ENCODE measurements around the gene IZUMO4. TPM values are rescaled to one million over a fixed set of nuclear protein-coding genes. Genes with fewer than 3 reads are reported as not detected.
A peak's percentile ranks its signal among the peaks of the same experiment; 100 is the strongest.
"Not testable (repeated sequence)": the region's sequence is repeated elsewhere in the genome, so short reads cannot be mapped to it uniquely, and the experiment has no call there.

Gene IZUMO4
- total RNA-seq, 4 donors from 2014 or later: 0.25 to 8.8 (median 4.3) TPM

DNA sequence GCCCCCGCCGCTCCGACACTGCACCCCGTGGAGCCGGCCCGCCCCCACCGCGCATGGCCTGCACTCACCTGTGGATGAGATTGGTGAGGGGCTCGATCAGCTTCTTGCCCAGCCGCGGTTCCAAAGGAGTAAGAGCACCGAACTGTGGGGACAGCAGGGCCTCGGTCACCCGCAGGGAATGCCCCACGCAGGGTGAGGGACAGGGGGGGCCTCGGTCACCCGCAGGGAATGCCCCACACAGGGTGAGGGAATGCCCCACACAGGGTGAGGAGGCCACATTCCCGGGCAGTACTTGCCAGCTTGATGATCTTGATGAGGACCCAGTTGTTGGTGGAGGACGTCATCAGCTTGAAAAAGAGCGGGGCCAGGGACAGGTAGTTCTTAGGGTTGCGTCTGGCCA, 32.3 kb downstream of the IZUMO4 start:
- TF ChIP-seq POLR2A (IDR thresholded peaks at IDR 0.05): no peak
- TF ChIP-seq, protein P1, sequence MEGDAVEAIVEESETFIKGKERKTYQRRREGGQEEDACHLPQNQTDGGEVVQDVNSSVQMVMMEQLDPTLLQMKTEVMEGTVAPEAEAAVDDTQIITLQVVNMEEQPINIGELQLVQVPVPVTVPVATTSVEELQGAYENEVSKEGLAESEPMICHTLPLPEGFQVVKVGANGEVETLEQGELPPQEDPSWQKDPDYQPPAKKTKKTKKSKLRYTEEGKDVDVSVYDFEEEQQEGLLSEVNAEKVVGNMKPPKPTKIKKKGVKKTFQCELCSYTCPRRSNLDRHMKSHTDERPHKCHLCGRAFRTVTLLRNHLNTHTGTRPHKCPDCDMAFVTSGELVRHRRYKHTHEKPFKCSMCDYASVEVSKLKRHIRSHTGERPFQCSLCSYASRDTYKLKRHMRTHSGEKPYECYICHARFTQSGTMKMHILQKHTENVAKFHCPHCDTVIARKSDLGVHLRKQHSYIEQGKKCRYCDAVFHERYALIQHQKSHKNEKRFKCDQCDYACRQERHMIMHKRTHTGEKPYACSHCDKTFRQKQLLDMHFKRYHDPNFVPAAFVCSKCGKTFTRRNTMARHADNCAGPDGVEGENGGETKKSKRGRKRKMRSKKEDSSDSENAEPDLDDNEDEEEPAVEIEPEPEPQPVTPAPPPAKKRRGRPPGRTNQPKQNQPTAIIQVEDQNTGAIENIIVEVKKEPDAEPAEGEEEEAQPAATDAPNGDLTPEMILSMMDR (IDR thresholded peaks at IDR 0.05): no peak
- intact Hi-C loops (cut with DNase I; ENCODE audit: low total_unique reads): no loop called here
- WGBS, 2 donors: 97% methylated on average over 12 to 13 of the region's 21 CpGs
- no peak overlapping the region for H3K4me3 ChIP-seq (ENCODE audit: low read depth, poor library complexity, severe bottlenecking)
- no peak for DNase-seq (ENCODE audit: low spot score in 2 of 2)

DNA sequence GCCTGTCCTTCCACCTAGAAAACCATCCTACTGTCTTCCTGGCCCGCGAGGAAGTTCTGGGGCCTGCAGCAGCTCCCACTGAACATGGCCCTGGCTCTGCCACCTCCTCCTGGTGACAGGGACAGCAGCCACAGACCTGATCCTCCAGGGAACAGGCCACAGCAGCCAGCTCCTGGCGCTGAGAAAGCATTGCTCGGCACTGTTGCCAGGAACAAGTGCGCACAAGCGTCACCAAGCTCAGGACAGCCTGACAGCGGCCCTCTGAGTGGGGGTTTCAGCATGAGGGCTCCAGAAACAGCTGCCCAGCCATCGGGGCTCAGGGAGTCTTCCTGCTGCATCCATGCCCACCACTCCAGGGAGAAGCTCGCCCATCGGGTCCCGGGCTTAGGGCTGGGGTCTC, 32.8 kb downstream of the IZUMO4 start:
- DNase-seq (ENCODE audit: low spot score in 2 of 2): no peak
- intact Hi-C loops (cut with DNase I; ENCODE audit: low total_unique reads): no loop called here
- H3K4me3 ChIP-seq (ENCODE audit: low read depth, poor library complexity, severe bottlenecking): no peak overlapping the region
- WGBS, 2 donors: 94 to 97% methylated on average over 2 to 11 of the region's 11 CpGs
- TF ChIP-seq POLR2A (IDR thresholded peaks at IDR 0.05): no peak

- 93 to 96% methylated on average over 20 to 28 of the region's 28 CpGs for WGBS, 2 donors
- TF ChIP-seq POLR2A (IDR thresholded peaks at IDR 0.05): no peak
- TF ChIP-seq, protein P1 (IDR thresholded peaks at IDR 0.05): no peak
- intact Hi-C loops (cut with DNase I; ENCODE audit: low total_unique reads): no loop called here
- no peak overlapping the region for H3K4me3 ChIP-seq (ENCODE audit: low read depth, poor library complexity, severe bottlenecking)
- no peak for DNase-seq (ENCODE audit: low spot score in 2 of 2)
Measured at GRCh38 chr19:2129892-2130770, 33.4 kb downstream of the IZUMO4 start.

DNA sequence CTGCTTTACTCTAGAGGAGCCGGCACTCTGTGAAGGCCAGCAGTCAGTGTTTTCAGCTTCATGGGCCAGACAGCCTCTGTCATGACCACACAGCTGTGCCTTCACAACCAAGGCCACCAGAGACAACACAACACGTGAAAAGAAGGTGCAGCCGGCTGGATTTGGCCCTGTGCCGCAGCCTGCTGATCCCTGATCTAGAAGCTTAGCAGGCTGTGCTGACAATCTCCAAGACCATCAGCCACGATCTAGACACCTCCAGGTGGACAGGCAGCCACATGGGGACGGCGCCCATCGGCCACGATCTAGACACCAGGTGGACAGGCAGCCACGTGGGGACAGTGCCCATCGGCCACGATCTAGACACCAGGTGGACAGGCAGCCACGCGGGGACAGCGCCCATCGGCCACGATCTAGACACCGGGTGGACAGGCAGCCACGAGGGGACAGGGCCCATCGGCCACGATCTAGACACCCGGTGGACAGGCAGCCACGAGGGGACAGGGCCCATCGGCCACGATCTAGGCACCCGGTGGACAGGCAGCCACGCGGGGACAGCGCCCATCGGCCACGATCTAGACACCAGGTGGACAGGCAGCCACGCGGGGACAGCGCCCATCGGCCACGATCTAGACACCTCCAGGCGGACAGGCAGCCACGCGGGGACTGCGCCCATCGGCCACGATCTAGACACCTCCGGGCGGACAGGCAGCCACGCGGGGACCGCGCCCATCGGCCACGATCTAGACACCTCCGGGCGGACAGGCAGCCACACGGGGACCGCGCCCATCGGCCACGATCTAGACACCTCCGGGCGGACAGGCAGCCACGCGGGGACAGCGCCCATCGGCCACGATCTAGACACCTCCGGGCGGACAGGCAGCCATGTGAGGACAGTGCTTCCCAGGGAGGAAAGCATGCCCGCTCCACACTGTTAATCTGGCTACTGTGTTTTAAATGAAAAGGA, 34.6 kb downstream of the IZUMO4 start:
- H3K4me3 ChIP-seq (ENCODE audit: low read depth, poor library complexity, severe bottlenecking); DNase-seq (ENCODE audit: low spot score in 2 of 2); intact Hi-C loops (cut with DNase I; ENCODE audit: low total_unique reads): not testable (repeated sequence)
- WGBS, 2 donors: 84 to 90% methylated on average over 45 to 59 of the region's 67 CpGs

GRCh38 chr19:2132191-2132590, 35.5 kb downstream of the IZUMO4 start:
- no peak for TF ChIP-seq POLR2A (IDR thresholded peaks at IDR 0.05)
- TF ChIP-seq, protein P1 (IDR thresholded peaks at IDR 0.05): no peak
- 88 to 91% methylated on average over 14 of the region's 14 CpGs for WGBS, 2 donors
- no peak for DNase-seq (ENCODE audit: low spot score in 2 of 2)
- intact Hi-C loops (cut with DNase I; ENCODE audit: low total_unique reads): no loop called here
- no peak overlapping the region for H3K4me3 ChIP-seq (ENCODE audit: low read depth, poor library complexity, severe bottlenecking)

DNA sequence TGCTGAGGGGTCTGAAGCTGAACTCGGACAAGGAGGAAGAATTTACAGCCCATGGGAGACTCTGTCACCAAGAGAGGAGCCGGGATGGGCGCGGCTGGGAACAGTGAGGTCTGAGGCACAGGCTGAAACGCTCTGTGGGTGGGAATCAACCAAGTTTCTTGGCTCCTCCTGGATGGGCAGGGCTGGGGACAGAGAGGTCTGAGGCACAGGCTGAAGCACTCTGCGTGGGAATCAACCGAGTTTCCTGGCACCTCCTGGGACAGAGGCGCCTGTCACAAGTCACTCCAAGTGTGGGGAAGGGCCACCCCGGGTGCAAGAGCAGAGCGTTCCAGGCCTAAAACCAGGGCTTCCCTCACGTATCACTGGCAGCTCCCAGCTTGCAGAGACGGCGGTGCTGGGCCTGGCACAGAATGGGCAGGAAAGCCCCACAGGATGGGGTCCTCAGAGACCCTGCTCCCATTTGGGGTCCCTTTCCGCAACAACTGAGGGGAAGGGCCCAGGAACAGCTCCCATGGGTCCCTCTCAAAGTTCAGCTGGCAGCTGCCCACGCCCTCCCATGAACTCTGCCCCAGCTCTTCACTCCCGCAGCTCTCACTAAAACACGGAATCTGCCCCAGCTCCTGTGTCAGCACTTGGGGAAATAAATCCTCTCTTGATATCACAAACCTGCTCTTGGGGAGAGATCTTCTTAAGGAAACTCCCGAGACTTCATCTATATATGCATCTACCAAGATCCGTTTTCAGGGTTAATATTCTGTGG, 36.2 kb downstream of the IZUMO4 start:
- 71 to 72% methylated on average over 19 of the region's 19 CpGs for WGBS, 2 donors
- no peak for TF ChIP-seq POLR2A (IDR thresholded peaks at IDR 0.05)
- TF ChIP-seq, protein P1 (IDR thresholded peaks at IDR 0.05): no peak
- H3K4me3 ChIP-seq (ENCODE audit: low read depth, poor library complexity, severe bottlenecking): no peak overlapping the region
- DNase-seq (ENCODE audit: low spot score in 2 of 2): peak in 1 of 2 donors; percentile 52
- intact Hi-C loops (cut with DNase I; ENCODE audit: low total_unique reads): no loop called here
